HG02623 (cell line): Measurements from ENCODE around the gene ZCWPW1.

Experiments
- ATAC-seq: cut with Tn5 transposase; IDR thresholded peaks from one replicate; pipeline ENCODE4 v1.9.1; 2021; ENCODE audit warnings: moderate library complexity; ENCODE audit not compliant: unreplicated experiment

ZCWPW1 gene

DNA sequence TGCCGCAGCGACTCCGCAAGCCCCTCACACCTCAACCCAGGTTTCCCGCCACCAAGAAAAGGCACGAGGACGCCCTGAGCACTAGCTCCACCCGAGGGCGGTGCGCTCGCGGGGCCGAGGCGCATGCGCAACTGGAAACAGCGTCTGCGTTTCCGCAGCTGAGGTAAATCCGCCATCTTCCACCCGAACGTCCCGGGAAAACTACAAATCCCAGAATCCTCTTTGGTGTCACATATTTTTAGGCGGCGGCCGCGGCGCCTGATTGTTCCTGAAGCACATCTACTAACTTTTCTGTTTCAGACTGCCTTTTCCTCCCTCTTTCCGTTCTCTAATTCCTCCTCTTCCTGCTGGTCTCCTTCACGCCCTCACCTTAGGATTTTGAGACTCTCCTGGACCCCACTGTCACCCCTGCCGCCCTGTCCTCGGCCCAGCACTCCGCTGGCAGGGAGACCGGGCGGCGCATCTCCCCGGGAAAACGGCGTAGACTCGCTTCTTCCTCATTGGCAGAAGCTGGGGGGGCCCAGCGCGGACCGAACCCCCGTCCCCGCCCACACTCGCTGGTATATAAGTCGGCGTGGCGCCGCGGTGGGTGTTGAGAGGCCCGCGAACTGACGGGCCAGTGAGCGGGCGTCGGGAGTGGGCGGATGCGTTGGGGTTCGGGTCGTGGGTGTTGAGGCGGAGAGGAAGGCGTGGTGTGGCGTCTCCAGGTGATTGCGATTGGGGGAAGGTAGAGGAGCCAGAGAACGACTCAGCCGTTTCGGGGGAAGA is at the start of gene ZCWPW1:
Gene ZCWPW1, minus strand, starts transcription at position 505 of the 768 bp plus-strand sequence. CDS start 8,054 bp downstream, outside the sequence.
- ATAC-seq = peak; percentile 34

DNA sequence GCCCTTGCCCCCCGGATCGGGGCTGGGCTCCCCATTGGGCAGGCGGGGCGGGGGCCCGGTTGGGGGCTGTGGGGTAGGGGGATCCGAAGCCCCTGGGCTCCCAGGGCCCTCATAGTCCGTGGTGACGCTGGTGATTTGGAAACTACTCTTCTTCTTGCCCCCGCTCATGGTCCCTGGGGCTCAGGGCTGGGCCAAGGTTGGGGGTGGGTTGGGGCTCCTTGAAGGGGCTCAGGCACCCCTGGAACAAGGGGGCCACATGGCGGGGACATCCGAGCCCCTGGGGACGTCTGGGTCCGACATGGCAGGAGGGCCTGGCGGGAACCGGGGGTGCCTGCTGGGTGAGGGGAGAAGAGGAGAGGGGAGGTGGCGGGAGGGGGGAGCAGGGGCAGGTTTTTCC is 49.4 kb upstream of the ZCWPW1 start:
- no peak for ATAC-seq

DNA sequence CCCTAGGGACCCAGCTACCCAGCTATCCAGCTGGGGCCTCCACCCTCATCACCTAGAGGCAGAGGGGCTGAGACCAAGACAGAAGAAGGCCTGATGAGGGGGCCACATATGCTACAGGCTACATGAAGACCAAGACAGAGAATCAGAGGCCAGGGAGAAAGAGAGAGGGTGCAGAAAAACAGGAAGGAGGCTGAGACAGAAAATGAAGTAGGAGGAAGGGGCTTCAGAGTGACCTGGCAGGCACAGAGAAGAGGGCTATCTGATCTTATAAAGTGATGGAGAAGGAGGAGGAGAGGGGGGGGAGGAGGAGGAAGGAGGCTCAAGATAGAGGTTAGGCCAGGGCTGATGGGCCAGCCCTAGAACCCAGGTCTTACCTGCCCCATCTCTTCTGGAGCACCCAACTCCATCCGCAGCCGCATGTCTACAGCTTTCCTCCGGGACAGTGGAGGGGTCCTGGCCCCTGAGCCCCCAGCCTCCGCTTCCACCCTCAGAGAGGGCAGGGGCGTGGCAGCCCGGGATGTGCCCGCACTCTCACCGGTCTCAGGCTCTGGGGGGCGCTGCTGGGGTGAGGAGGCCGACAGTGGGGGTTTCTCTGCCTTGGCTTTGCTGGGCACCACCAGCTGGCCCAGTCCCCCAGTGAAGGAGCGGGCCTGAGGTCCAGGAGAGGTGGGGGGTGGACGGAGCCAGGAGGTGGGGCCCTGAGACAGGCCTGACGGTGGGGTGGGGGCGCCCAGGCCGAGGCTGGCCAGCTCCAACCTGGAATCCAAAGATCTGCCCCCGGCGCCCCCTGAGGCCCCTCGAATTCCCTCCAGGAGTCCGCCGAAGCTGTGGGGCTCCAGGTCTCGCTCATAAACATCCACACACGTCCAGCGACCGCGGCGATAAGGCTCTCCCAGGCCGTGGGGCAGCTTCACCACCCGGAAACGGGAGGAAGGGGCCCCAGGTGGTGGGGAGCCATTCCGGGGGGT is 48.7 kb upstream of the ZCWPW1 start:
- ATAC-seq = no peak

- ATAC-seq = no peak
Measured at GRCh38 chr7:100476101-100476780, 47.7 kb upstream of the ZCWPW1 start.

DNA sequence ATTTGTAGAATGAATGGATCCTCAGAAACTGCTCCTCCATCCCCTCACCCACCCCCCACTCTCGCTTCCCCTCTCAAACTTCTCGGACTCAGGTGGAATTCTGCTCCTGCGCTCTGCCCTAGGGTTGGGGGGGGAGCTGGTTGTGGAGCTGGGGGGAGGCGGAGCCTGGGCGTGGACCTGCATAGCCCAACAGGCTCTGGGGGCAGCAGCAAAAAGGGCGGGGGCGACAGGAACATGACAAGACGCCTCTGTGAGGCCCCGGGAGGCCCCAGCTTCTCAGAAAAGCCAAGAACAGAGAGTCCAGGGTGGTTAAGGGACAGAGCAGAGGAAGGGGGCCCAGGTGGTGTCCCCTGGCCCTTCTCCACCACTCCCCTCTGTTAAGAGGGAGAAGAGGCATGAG is 47.0 kb upstream of the ZCWPW1 start:
- no peak for ATAC-seq

DNA sequence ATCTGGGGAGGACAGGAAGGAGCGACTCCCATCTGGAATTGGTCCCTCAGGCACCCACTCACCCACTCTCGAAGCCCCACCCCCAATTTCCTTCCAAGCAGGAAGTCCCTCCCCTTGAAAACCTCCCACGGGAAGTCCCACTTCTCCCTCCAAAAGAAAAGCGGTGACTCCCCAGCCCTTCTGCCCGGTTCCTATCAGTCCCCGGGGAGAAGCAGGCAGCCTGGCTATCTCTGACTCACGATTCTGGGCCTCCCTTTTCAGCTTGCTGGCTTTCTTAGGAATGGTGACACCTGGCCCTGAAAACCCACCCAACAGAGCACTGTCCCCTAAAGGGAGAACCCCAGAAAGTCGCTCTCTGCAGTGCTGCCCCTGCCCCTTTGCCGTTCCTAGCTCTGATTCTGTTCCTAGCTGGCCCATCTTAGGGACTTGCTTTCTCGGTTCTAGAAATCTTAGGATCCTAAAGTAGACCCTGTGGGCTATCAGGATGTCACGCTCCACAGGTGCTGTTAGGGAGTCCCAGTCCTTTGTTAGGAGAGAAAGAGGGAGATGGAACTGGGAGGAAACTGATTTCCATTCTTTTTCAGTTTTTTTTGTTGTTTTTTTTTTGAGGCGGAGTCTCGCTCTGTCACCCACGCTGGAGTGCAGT is 44.5 kb upstream of the ZCWPW1 start:
- no peak for ATAC-seq

- ATAC-seq = no peak
Measured at GRCh38 chr7:100472121-100472851, 43.8 kb upstream of the ZCWPW1 start.

DNA sequence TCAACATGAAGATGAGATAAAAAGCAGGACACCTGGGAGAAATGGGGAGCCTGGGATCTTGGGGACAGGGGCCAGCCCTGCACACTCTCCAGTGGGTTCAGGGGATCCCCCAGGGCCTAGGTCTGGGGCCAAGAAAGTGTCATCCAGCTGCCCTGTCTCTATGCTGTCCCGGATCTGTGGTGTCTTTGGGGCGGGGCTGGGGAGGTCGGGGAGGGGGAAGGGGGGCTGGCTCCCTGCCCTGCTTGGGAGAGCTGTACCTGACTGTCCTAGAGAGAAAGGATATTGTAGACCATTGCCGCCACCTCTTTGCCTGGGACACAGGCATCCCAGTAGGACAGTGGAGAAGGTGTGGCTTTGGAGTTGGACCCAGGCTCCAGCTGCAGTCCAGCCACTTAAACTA is 42.5 kb upstream of the ZCWPW1 start:
- ATAC-seq = no peak

- no peak for ATAC-seq
Measured at GRCh38 chr7:100469227-100470044, 40.9 kb upstream of the ZCWPW1 start.

DNA sequence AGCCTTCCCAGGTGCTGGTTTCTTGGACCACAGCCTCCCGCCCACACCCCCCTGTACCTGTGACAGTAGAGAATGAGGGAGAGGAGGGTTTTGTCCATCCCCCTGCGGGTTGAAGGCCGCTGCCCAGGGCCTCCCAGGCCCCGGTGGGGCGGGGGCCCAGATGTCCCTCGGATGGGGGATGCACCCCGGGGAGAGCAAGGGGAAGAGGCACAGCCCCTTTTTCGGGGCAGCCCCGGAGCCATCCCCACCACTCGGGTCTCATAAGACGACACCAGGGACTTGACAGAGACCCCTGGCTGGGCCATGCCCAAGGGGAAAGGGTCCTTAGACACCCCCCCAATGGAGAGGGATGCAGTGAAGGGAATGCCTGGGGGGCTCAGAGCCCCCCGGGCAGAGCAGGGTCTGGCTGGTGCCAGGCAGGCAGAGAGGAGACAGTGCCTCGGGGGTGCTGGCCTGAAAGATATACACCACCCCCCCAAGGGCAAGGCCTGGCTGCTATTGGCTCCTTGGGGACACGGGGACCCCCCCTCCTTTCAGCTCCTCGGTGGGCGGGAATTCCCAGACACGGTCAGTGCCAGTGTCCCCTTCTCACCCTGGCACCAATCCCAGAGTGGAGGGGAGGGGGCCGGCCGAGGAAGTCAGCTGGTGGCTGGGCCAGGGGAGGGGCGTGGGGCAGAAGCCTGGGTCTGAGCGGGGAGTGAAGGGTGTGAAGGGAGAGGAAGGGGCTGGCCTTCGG is 39.3 kb upstream of the ZCWPW1 start:
- ATAC-seq = no peak

DNA sequence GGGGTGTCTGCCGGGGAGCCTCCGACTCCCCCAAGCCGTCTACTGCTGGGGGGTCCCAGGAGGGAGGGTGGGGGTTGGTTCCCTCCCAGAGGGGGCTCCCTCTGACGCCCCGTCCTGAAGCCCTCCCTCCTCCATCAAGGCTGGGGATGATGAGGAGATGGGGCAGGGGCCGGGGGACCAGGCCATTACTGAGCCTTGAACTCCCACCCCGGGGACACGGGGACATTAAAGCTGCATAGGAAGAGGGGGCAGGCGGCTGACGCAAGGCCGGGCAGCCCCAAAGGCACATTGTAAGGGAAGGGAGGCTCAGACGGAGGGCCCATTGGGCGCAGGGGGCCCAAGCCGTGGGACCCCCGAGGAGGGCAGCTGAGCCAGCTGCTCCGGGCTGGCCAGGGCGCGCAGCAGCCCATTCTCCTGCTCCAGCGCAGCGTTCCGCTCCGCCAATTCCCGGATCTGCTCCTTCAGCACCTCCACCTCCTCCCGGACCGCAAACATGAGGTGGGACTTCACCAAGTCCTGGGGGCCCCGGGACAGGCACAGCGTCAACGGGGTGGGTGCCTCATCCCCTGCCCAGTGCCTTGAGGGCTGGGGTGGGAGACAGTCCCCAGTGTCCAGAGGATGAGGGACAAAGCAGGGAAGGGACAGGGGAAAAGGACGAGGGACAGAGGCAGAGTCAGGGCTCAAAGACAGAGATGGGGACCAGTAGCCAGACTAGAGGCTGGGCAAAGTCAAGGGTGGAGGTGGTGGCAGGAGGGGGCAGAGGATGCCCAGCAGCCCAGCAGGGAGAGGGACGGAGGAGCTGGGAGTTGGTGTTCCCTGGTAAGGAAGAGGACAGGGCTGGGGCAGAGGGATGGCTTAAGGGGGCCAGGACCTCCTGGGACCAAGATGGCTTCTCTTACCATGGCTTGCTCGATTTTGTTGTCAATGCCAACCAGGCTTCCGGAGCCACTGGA is 38.4 kb upstream of the ZCWPW1 start:
- no peak for ATAC-seq

GRCh38 chr7:100465702-100466311 is 37.3 kb upstream of the ZCWPW1 start:
- ATAC-seq = no peak

GRCh38 chr7:100465299-100465698 is 36.8 kb upstream of the ZCWPW1 start:
- no peak for ATAC-seq

DNA sequence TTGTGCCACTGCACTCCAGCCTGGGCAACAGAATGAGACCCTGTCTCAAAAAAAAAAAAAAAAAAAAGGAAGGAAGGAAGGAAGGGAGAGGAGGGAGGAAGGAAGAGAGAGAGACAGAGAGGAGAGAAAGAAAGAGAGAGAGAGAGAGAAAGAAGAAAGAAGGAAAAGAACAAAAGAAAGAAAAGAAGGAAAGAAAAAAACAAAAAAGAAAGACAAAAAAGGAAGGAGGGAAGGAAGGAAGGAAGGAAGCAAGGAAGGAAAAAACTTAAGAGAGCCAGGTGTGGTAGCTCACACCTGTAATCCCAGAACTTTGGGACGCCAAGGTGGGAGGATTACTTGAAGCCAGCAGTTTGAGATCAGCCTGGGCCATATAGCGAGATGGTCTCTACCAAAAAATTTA is 36.3 kb upstream of the ZCWPW1 start:
- no peak for ATAC-seq

DNA sequence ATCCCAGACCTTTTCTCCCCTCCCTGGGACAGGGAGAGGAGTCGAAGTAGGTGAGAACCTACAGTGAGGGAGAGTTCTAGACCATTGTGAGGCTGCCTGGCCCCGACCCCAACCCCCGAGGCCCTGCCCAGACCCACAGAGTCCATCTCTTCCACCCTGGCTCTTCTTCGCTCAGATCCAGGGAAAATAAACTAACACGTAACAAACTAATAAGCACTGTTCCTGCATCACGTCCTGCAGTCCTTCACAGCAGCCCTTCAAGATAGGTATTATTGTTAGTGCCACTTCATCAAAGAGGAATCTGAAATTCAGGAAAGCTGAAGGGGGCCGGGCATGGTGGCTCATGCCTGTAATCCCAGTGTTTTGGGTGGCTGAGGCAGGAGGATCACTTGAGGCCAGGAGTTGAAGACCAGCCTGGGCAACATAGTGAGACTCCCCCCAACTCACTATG is 35.7 kb upstream of the ZCWPW1 start, which contains the start of gene SPACDR:
Gene SPACDR, minus strand, starts transcription at position 51 of the 451 bp plus-strand sequence. CDS start 235 bp downstream, outside the sequence.
- ATAC-seq = no peak

- ATAC-seq = no peak
Measured at GRCh38 chr7:100457033-100457432, 28.5 kb upstream of the ZCWPW1 start.

- no peak for ATAC-seq
Measured at GRCh38 chr7:100456562-100456961, 28.1 kb upstream of the ZCWPW1 start.
